OCI-LY3 (cell line): ENCODE data around the gene RTL9.

ENCODE experiments used
- H2AFZ ChIP-seq: fragments of 200-600, 300-600 bp; shearing (Covaris generic); 2 replicates; pipeline ENCODE4 v1.6.0; 2014; ENCODE audit warnings: antibody characterized with exemption, low read depth, low read length
- H3K27ac ChIP-seq: fragments of 200-600, 300-600 bp; sonication (generic); 2 replicates; pipeline ENCODE4 v1.5.1; 2014; ENCODE audit warnings: mild to moderate bottlenecking, low read length, moderate library complexity, mixed read lengths
- H3K27me3 ChIP-seq: fragments of 200-600, 300-600 bp; sonication (generic); 2 replicates; pipeline ENCODE4 v1.6.1; 2014; ENCODE audit warnings: low read depth, low read length, mixed read lengths
- H3K36me3 ChIP-seq: fragments of 200-600, 300-600 bp; sonication (generic); replicated peaks from 2 replicates; pipeline ENCODE3; 2014; ENCODE audit warnings: low read depth, low read length, mixed read lengths
- H3K4me1 ChIP-seq: fragments of 300-600, 200-600 bp; sonication (generic); 2 replicates; pipeline ENCODE4 v1.6.1; 2014; ENCODE audit warnings: low read length, mixed read lengths
- H3K4me2 ChIP-seq: fragments of 200-600, 300-600 bp; sonication (generic); 2 replicates; pipeline ENCODE4 v1.6.1; 2014; ENCODE audit warnings: low read length, mixed read lengths
- H3K4me3 ChIP-seq: fragments of 300-600, 200-600 bp; sonication (generic); 2 replicates; pipeline ENCODE4 v1.5.1; 2014; ENCODE audit warnings: antibody characterized with exemption, mild to moderate bottlenecking, low read length, moderate library complexity
- H3K79me2 ChIP-seq: fragments of 300-600, 200-600 bp; shearing (Covaris generic); 2 replicates; pipeline ENCODE4 v1.6.1; 2014; ENCODE audit warnings: mild to moderate bottlenecking, low read length, mixed read lengths
- H3K9ac ChIP-seq: fragments of 300-600, 200-600 bp; shearing (Covaris generic); 2 replicates; pipeline ENCODE4 v1.6.0; 2014; ENCODE audit warnings: mild to moderate bottlenecking, low read length, moderate library complexity
- H3K9me3 ChIP-seq: fragments of 200-600, 300-600 bp; shearing (Covaris generic); 2 replicates; pipeline ENCODE4 v1.6.1; 2014; ENCODE audit warnings: low read length, mixed read lengths; ENCODE audit not compliant: insufficient read depth
- H4K20me1 ChIP-seq: fragments of 200-600, 300-600 bp; sonication (generic); 2 replicates; pipeline ENCODE4 v1.6.1; 2016; ENCODE audit warnings: low read length, mixed read lengths; ENCODE audit not compliant: insufficient read depth
- CTCF ChIP-seq: fragments of 200-600, 300-600 bp; sonication (generic); IDR thresholded peaks from 2 replicates; pipeline ENCODE4 v1.5.1; 2014; ENCODE audit warnings: antibody characterized with exemption, low read length, low read depth
- EZH2phosphoT487 ChIP-seq: fragments of 200-600 bp; shearing (Covaris generic); IDR thresholded peaks from 2 replicates; pipeline ENCODE4 v1.6.1; 2018; ENCODE audit warnings: antibody characterized with exemption, mixed run types, low read depth

The RTL9 gene

DNA sequence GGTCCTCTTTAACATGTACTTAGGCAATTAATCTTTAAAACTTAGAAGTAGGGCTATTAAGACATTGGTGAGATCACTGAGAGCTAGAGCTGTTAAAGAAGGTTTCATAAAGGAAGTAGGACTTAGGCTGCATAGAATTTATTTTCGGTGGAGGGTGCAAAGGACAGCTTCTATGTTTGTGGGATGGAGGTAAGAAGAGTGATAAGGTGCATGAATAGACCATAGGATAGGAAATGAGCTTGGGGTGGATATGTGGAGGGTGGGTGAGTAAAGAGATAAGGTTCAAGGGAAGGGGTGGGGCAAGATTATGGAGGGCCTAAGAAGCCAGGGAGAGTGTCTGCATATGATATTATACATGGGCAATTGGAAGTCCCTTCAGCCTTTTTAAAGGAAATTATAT lies 15.9 kb downstream of the RTL9 start:
- no peaks in the 10 kb centered on the region for H3K9me3 ChIP-seq
- peaks cover 9% of the 10 kb centered on the region for H3K4me1 ChIP-seq
- H3K4me3 ChIP-seq: no peak overlapping the region
- no peaks in the 10 kb centered on the region for H3K27me3 ChIP-seq
- no peak overlapping the region for H3K4me2 ChIP-seq
- no peaks in the 10 kb centered on the region for H3K79me2 ChIP-seq
- H2AFZ ChIP-seq: no peak overlapping the region
- TF ChIP-seq CTCF (no peak), EZH2phosphoT487 (no peak)
- no peaks in the 10 kb centered on the region for H3K36me3 ChIP-seq
- H3K27ac ChIP-seq: no peak overlapping the region
- no peaks in the 10 kb centered on the region for H4K20me1 ChIP-seq
- H3K9ac ChIP-seq: no peak overlapping the region

DNA sequence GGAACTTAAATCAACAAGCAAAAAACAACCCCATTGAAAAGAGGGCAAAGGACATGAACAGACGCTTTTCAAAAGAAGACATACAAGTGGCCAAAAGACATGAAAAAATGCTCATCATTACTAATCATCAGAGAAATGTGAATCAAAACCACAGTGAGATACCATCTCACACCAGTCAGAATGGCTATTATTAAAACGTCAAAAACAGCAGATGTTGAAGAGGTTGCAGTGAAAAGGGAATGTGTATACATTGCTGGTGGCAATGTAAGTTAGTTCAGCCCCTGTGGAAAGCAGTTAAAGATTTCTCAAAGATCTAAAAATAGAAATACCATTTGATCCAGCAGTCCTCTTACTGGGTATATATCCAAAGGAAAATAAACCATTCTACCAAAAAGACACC lies 22.6 kb downstream of the RTL9 start:
- H3K4me1 ChIP-seq: no peaks in the 10 kb centered on the region
- no peak overlapping the region for H3K4me2 ChIP-seq
- no peaks in the 10 kb centered on the region for H4K20me1 ChIP-seq
- H3K9me3 ChIP-seq: no peaks in the 10 kb centered on the region
- H3K36me3 ChIP-seq: no peaks in the 10 kb centered on the region
- H3K79me2 ChIP-seq: no peaks in the 10 kb centered on the region
- H3K27ac ChIP-seq: no peak overlapping the region
- no peak overlapping the region for H2AFZ ChIP-seq
- H3K4me3 ChIP-seq: no peak overlapping the region
- H3K9ac ChIP-seq: no peak overlapping the region
- no peaks in the 10 kb centered on the region for H3K27me3 ChIP-seq
- TF ChIP-seq EZH2phosphoT487 (no peak), CTCF (no peak)

GRCh38 chrX:110383414-110383813 lies 24.8 kb downstream of the RTL9 start:
- H3K36me3 ChIP-seq: no peaks in the 10 kb centered on the region
- no peak overlapping the region for H3K4me3 ChIP-seq
- no peak overlapping the region for H3K27ac ChIP-seq
- TF ChIP-seq CTCF: no peak
- no peak for TF ChIP-seq EZH2phosphoT487
- H4K20me1 ChIP-seq: no peaks in the 10 kb centered on the region
- no peak overlapping the region for H3K4me2 ChIP-seq
- no peaks in the 10 kb centered on the region for H3K79me2 ChIP-seq
- H2AFZ ChIP-seq: no peak overlapping the region
- no peaks in the 10 kb centered on the region for H3K27me3 ChIP-seq
- H3K9me3 ChIP-seq: no peaks in the 10 kb centered on the region
- H3K4me1 ChIP-seq: no peaks in the 10 kb centered on the region
- no peak overlapping the region for H3K9ac ChIP-seq

DNA sequence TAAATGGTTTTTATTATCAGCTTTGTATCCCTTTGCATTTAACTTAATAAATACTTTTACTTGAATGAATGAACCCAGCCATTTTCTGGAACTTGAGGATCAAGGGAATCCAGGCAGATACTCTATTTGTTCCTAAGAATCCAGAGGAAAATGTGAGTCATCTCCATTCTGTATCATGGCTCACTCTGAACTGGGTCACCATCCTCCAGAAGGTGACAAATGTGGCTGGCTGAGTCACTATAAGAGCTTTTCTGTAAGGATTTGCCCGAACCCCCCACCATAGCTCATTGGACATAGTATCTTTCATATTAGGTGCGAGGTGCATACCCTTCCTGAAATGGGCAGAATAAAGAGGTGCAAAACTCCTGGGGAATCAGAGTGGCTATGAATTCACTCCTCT lies 25.8 kb downstream of the RTL9 start:
- Histone ChIP-seq H3K27ac (no peak overlapping the region), H2AFZ (no peak overlapping the region), H3K4me3 (no peak overlapping the region), H3K27me3 (no peaks in the 10 kb centered on the region; the same call in 1 of the 2 replicates), H3K9me3 (no peaks in the 10 kb centered on the region), H3K9ac (no peak overlapping the region), H3K79me2 (no peaks in the 10 kb centered on the region), H3K4me1 (no peaks in the 10 kb centered on the region), H4K20me1 (no peaks in the 10 kb centered on the region), H3K36me3 (no peaks in the 10 kb centered on the region), H3K4me2 (no peak overlapping the region)
- no peak for TF ChIP-seq CTCF
